SH-SY5Y (cell line): Measurements from ENCODE around the gene MARCHF10.

Source experiments
- GATA2 ChIP-seq: IDR thresholded peaks from 2 replicates; pipeline ENCODE4 v1.6.1; 2011; ENCODE audit warnings: mild to moderate bottlenecking, low read depth, low read length
- GATA3 ChIP-seq: IDR thresholded peaks from 2 replicates; pipeline ENCODE4 v1.6.1; 2011; ENCODE audit warnings: low read depth, mild to moderate bottlenecking, low read length, moderate library complexity

The MARCHF10 gene

DNA sequence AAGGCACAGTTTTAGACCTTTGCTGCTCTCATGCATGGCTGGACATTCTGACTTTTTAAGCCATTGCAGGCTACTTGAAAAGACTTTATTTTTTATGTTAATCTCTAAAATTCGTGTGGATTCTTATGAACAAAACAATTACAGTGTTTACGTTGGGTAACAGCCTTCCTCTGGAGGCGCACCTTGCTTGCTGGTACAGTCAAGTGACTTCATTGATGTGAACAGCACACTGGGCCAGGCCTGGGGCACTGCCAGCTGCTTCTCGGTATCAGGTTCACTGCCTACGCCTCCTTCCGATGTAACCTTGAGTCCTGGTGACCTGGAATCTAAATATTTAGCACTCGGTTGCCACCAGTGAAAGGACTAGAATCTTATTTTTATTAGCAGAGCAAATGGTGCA is 27.8 kb downstream of the MARCHF10 start:
- TF ChIP-seq GATA3 (no peak), GATA2 (no peak)

DNA sequence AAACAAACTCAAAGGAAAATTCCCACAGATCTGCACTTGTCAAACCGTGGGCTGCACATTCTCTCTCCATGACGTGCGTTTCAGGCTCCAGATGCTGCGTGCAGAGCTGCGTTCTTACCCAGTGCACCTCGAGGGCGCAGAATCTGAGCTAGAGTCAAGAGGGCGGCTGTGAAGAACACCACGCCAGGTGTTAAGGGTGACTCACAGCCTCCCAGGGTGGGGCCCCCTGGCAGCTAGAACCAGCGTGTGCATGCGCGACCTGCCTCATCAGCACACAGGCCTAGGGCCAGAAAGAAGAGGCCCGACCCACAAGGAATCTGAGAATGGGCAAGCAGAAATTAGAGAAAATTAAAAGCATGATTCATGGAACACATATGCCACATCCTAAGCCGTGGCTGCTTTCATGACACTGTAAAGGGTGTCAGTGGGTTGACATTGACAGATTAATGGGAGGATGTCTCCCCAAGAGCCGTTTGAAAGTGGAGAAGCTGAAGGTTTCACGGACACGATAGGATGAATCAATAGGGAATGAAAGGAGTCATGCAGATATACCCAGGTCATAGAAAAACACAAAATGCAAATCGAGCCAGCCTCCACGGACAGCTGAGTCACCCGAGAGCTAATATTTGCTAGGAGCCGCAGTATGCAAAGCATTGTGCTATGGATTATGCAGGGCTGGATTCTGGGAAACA is 29.0 kb downstream of the MARCHF10 start:
- TF ChIP-seq GATA3 (no peak), GATA2 (no peak)

DNA sequence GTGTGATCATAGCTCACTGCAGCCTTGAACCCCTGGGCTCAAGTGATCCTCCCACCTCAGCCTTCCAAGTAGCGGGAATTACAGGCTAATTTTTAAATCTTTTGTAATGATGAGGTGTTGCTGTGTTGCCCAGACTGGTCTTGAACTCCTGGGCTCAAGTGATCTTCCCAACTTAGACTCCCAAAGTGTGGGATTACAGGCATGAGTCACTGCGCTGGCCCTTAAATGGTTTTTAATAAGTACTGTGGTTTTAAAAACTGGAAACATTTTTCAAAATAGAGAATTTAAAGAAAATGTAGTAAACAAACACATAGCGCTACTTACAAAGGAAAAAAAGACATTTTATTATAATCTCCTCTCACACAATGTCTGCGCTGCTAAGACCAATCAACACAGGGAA is 32.2 kb downstream of the MARCHF10 start:
- TF ChIP-seq GATA3 = no peak

DNA sequence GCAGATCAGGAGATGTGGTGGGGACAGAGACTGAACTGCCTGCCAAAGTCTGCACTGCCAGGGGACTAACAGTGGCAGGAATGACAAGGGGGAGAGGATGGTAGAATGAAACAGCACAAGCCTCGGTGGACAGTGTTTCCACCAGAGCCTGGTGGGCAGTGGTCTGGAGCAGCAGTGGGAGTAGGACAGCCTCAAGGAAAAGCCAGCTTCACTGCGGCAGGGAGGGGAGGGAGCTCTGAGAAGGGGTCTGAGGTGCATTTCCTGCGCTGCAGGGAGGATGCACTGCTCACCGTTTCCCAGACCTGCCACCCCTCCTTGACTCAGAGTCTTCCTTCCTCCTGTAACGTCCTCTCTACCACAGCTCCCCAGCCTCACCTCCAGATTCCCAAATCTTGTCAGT is 33.8 kb downstream of the MARCHF10 start:
- TF ChIP-seq GATA3 = no peak
- no peak for TF ChIP-seq GATA2

DNA sequence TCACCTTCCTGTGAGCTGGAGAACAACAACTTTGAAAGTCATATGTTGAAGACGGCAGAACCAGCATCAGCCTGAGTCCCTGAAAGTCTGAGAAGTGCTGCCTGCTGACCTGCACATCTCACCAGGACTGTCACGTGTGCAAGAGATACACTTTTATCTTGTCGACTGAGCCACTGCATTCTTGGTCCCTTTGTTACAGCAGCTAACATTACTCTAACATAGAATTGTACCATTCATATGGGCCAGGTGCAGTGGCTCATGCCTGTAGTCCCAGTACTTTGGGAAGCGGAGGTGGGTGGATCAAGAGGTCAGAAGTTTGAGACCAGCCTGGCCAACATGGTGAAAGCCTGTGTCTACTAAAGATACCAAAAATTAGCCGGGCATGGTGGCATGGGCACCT is 40.1 kb downstream of the MARCHF10 start:
- no peak for TF ChIP-seq GATA2
- no peak for TF ChIP-seq GATA3

DNA sequence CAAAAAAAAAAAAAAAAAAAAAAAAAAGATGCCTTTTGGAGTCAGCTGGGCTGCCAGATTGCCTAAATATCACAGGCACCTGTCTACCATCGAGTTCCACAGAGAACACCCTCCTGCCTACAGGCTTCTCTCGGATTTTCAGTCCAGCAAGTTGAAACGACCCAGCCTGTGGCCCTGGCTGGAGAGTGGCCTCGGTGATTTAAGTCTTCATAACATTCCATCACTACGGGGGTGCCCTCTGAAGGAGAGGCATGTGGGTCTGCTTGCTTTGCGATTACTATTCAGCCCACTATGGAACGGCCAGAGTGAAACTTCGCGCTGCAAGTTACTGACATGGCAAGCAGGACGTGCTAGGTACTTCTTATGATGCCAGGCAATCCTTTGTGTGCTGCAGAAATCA is 42.8 kb downstream of the MARCHF10 start:
- TF ChIP-seq GATA3 = no peak
- no peak for TF ChIP-seq GATA2

DNA sequence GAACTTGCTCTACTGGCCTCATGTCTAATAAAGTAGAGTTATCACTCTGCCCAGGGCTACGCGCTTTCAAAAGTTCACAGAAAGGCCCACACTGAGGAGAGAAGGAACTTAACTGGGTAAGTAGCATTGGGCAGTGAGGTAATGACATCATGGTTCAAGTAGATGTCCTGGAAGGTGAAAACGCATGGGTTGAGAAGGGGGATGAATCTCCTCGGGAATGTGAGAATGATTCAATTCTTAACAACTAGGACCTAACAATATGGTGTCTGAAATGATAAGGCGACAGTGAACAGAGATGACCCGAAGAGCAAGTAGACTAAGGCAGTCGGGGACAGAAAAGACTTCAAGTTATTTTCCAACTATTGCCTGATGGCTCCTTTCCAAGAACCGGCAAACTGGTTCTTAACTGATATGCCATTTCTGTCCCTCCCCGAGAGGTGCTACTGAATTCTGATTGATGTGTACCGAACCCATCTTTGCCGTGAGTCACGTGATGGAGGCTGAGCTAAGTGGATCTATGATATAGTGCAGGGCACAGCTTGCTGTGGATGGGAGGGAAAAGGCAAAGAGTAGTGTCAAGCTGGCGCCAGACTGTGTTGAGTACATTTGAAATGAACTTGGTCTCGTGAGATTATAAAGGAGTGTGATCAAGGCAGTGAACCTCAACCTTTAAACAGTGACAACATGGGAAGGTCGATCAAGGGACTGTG is 44.1 kb downstream of the MARCHF10 start:
- TF ChIP-seq GATA3 (no peak), GATA2 (no peak)

DNA sequence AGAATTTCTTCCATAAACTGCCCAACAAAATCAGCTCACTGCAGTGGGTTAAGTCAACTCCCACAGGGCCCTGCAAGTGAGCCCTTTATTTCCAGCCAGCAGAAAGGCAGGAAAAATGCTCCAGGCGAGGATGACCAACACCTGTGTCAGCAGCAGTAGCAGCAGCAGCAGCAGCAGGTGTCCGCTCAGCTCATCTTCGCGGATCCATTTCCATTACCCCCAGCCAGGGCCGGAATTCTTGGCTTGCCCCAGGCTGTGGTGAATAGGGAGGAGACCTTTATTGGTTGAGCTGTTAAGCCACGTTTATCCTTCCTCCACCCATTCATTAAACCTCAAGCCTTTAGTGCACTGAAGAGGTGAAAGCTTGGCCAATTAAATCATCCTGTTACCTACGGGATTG is 46.2 kb downstream of the MARCHF10 start:
- no peak for TF ChIP-seq GATA2
- no peak for TF ChIP-seq GATA3

DNA sequence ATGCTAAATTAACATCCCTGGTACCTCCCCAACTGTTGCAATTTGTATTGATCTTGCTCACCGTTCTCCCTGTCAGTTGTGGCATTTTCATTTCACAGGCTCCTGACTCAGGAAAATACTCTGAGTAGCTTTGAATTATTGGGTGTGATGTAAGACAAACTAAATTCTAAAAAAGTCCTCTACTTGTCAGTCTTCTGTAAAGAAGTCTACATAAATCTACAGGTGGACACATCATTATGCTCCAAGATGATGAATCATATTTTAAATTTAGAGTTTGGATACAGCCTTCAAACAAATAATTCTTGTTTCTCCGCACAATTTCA is 47.2 kb downstream of the MARCHF10 start:
- TF ChIP-seq GATA3 (no peak), GATA2 (no peak)

DNA sequence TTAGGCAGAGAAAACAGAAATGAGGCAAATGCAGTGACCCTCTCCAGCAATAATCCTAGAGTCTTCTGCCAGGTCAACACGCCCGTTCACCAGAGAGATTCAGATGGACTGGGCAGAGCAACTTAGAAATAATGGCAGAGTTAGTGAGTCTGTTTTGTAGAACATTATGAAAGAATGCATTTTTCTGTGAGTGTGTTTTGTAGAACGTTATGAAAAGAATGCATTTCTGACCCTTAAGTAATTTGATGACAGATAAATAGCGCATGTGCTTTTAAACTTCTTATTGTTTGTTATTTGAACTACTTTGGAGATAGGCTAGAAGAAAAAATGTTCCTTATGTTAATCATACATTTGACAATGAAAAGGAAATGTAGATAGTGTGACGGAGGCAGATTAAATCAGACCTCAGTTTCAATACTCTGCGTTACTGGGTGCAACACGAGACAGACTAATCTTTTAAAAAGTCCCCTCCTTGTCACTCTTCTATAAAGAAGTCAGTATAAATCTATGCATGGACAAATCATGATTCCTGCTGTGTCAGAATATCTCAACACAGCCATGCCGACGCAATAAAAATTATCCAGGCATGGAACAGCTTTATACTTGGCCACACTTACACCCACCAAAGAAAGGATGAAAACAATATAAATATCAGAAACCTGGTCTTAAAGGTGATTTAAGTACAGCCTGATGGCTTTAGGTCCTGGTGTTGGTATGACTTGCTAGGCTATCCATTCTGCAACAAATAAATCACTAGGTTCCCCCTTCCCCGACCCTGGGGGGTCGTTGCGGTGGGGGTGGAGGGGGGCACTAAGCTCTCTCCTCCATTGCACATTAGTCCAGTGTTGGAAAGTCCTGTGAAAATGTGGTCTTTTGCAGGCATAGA is 47.8 kb downstream of the MARCHF10 start:
- TF ChIP-seq GATA3 = no peak
- no peak for TF ChIP-seq GATA2

DNA sequence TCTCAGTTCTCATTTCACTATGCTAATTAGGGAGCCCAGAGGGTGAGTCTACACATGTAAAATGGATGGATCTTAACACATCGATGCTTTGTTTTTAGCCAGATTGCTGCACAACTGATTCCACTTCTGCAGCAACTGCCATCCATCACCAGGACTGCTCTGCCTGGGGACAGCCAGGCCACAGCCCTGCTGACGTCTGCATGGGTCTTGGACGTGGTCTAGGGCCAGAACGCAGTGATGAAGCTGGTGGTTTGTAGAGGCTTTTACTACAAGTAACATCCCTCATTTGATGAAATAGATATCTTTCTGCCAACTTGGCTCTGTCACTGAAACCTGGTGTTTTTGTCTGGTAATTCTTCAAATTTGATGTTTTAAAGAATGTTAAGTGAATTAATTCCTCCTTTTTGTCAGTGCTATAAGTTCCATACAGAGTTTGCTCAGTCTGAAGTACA is 50.6 kb downstream of the MARCHF10 start:
- peak; percentile 66; the same call in 1 of the 2 replicates for TF ChIP-seq GATA2
- TF ChIP-seq GATA3 = no peak

DNA sequence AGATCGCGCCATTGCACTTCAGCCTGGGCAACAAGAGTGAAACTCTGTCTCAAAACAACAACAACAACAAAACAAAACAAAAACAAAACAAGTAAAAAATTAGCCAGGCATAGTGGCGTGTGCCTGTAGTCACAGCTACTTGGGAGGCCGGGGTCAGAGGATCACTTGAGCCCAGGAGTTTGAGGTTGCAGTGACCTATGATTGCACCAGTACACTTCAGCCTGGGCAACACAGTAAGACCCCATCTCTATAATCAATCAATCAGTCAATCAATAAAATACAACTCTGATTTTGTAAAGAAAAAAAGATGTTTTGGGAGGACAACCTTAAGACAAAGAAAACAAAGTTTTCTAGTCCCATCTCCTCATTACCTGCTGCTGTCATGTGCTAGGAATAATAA is 51.9 kb downstream of the MARCHF10 start:
- TF ChIP-seq GATA3 (no peak), GATA2 (no peak)

DNA sequence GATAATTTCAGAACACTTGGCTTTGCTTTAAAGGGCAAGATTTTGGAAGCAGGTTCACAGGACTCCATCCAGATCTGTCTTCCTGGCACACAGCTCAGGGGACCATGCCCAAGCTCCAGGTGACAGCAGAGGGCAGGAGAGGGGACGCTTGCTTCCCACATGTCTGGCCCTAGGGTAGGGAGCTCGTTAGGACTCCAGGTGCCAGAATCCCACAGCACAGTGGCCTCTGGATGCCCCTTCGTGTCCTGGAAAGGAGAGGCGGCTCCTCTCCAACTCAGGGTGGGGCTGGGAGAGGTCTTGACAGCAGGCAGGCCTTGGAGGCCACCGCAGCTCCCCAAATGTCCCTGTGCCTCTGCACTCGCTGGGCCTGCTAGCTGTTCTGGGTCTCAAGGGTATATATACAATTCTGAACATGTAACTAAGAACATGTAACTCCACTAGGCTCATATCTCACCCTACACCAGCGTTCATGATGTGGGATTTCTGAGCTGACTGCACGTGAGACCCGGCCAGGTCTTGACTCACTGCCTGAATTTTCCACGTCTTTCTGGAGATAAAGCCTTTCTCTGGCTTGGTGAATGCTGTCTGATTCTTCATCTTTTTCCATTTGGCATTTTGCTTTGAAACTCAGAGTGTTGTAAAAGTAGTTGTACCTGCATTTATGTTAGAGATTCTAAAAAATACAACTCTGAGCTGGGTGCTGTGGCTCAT is 52.8 kb downstream of the MARCHF10 start:
- no peak for TF ChIP-seq GATA2
- TF ChIP-seq GATA3 = no peak

DNA sequence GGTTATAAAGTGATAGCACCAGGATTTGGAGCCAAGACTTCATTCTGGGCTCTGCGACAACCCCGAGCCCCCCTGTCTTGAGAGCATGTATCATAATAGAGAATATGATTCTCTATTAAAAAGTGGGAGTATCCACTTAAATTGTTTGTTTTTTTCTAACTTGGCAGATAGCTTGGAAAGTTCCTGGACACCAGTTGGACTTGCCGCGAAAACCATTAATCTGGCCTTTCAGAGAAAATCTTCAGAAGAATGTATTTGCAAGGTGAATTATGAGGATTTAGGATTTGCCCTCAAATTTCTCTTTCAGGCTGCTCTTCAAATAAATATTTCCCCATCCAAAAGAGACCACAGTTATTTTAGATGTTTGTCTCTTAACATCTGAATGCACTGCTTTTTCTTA is 53.5 kb downstream of the MARCHF10 start:
- TF ChIP-seq GATA3 = no peak
- TF ChIP-seq GATA2 = no peak
